GM21515 (cell line): ENCODE data around the gene PML.
A peak's percentile ranks its signal among the peaks of the same experiment; 100 is the strongest.
"Not testable (repeated sequence)": the region's sequence is repeated elsewhere in the genome, so short reads cannot be mapped to it uniquely, and the experiment has no call there.

Experiments
- ATAC-seq: cut with Tn5 transposase; IDR thresholded peaks from one replicate; pipeline ENCODE4 v1.9.1; 2021; ENCODE audit not compliant: unreplicated experiment

PML gene

GRCh38 chr15:73959012-73959581, 35.4 kb upstream of the PML start:
- ATAC-seq = no peak

- ATAC-seq = no peak
Observed at GRCh38 chr15:73959801-73960200, 34.7 kb upstream of the PML start.

GRCh38 chr15:73960472-73961070, 33.9 kb upstream of the PML start:
- not testable (repeated sequence) for ATAC-seq

GRCh38 chr15:73962433-73962832, 32.1 kb upstream of the PML start:
- ATAC-seq = no peak

GRCh38 chr15:73964736-73965093, 29.8 kb upstream of the PML start:
- peak; percentile 45 for ATAC-seq

DNA sequence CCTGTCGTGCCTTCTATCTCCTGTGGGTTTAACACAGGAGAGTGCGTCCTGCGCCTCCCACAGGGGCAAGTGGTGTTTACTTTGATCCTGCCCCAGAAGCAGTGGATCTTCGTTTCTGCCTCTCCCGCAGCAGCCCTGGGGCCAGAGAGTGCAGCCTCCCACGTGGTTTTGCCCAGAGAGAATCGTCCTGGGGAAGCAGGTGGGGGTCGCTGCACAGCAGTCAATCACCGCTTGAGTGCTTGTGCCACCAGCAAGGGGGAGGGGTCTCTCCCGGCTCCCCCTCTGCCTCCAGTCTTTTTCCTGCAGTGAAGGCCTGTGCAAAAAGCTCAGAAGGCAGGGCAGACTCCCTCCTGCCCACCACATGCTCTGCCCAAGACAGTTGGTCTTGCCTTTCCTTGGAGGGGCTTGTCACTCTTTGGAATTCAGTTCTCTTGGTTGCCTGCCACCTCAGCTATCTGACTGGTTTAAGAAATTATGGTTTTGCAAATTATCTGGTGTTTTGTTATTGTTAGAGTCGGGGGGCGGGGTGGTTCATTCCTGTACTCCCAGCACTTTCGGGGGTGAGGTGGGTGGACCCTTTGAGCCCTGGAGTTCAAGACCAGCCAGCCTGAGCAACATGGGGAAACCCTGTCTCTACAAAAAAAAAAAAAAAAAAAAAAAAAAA, 29.3 kb upstream of the PML start:
- peak; percentile 40 for ATAC-seq

DNA sequence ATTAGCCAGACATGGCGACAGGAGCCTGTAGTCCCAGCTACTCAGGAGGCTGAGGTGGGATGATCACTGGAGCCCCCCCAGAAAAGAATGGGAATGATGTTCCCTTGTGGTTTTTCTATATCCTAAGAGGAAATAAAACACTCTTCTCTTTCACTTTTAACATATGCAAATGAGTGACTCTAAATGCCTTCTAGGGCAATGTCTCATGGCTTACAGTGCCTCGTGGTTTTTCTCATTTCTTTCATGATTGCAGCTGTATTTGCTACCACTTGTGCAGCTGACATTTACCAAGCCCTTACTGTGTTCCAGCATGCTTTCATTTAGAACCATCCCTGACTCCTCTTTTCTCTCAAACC, 28.8 kb upstream of the PML start:
- peak; percentile 67 for ATAC-seq

DNA sequence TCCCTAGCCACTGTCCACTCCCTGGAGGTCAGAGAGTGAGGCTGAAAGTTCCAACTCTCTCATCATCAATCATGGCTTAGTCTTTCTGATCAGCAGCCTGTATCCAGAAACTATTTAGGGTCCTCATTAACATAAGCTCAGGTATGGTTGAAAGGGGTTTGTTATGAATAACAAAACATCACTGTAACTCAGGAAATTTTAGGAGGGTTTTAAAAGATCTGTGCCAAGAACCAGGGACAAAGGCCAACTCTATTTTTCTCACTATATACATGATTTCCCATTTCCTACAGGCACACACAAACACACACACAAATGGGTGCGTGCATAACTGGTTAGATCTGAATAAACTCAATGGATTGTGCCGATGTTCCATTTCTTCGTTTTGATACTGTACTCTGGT, 26.1 kb upstream of the PML start:
- ATAC-seq = no peak

- ATAC-seq = no peak
Observed at GRCh38 chr15:73969151-73969759, 25.3 kb upstream of the PML start.

DNA sequence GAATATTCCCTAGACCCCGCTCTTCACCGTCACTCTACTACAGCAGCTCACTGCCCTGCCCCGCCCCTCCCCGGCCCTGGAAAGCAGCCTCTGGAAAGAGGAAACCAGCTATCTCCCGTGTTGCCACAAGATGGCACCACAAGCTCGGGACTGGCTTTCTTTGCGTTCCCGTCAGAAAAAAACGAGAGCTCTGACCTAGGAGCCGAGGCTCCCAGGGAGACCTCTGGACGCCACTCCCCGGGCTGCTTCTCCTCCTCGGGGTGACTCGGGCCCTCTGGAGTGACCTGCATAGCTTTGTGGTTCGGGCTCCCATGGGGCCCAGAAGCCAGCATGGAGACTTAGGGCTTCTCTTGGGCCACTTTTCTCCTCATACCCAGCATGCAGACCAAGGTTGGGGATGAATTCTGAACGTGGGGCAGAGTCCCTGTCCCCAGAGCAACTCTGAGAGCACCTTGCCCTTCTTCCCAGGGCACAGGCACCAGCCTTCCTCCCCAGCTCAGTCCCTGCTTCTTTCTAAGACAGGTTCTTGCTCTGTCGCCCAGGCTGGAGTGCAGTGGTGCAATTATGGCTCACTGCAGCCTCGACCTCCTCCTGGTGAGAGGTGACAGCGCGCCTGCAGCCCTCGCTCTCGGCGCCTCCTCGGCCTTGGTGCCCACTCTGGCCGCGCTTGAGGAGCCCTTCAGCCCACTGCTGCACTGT, 21.4 kb upstream of the PML start:
- no peak for ATAC-seq

DNA sequence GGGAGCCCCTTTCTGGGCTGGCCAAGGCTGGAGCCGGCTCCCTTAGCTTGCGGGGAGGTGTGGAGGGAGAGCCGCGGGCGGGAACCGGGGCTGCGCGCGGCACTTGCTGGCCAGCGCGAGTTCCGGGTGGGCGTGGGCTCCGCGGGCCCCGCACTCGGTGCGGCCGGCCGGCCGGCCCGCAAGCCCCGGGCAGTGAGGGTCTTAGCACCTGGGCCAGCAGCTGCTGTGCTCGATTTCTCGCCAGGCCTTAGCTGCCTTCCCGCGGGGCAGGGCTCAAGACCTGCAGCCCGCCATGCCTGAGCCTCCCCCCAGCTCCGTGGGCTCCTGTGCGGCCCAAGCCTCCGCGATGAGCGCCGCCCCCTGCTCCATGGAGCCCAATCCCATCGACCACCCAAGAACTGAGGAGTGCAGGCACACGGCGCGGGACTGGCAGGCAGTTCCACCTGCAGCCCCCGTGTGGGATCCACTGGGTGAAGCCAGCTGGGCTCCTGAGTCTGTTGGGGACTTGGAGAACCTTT, 20.8 kb upstream of the PML start:
- not testable (repeated sequence) for ATAC-seq

DNA sequence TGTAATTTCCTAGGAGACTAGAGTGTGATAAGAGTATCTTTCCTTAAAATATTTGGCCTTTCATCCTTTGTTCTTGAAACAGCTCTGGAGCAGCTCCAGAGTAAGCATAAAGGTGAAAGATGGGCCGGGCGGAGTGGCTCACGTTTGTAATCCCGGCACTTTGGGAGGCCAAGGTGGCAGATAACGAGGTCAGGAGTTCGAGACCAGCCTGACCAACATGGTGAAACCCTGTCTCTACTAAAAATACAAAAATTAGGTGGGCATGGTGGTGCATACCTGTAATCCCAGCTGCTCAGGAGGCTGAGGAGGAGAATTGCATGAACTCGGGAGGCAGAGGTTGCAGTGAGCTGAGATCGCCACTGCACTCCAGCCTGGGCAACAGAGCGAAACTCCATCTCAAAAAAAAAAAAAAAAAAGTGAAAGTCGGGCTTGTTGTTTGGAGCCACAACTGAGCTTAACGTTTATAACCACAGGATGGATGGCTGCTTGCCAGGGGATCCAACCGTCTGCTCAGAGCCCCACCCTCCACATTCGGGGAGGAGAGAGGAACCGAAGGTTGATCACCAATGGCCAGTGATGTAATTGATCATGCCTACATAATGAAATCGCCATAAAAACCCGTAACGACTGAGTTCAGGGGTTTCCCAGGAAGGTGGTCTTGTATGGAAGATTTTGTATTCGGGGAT, 18.9 kb upstream of the PML start:
- not testable (repeated sequence) for ATAC-seq

DNA sequence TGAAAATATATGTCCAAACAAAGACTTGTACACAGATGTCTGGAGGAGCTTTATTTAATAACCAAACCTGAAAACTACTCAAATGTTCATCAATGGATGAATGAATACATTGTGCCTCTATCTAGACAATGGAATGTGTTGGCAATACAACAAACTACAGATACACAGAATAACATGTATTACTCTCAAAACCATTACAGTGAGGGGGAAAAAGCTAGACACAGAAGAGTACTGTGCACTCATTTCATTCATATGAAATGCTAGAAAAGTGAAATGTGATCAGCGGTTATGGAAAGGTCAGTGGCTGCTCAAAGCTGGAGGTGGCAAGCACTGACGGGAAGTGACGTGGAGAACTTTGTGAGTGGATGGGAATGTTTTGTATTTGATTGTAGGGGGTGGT, 15.6 kb upstream of the PML start:
- ATAC-seq = no peak

GRCh38 chr15:73979636-73980035, 14.9 kb upstream of the PML start:
- no peak for ATAC-seq

DNA sequence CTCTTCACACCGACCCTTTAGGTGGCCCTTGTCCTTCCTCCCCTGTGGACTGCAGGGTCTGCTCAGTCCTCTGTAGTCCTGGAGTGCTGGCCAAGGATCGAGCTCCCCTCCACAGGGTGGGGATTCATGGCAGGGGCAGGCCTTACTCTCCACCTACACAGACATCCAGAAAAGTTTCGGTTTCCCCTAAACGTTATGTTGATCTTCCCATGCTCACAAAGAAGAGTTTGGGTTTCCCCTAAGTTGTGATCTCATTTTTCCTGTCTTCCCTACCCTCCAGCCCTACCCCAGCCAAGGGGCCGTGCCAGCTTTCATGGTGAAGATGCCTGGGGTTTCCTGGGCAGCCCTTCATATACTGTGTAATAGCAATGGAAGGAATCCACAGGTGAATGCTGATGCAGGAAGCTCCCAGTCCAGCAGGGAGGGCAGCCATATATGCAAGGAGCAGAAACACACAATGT, 12.7 kb upstream of the PML start:
- ATAC-seq = no peak

DNA sequence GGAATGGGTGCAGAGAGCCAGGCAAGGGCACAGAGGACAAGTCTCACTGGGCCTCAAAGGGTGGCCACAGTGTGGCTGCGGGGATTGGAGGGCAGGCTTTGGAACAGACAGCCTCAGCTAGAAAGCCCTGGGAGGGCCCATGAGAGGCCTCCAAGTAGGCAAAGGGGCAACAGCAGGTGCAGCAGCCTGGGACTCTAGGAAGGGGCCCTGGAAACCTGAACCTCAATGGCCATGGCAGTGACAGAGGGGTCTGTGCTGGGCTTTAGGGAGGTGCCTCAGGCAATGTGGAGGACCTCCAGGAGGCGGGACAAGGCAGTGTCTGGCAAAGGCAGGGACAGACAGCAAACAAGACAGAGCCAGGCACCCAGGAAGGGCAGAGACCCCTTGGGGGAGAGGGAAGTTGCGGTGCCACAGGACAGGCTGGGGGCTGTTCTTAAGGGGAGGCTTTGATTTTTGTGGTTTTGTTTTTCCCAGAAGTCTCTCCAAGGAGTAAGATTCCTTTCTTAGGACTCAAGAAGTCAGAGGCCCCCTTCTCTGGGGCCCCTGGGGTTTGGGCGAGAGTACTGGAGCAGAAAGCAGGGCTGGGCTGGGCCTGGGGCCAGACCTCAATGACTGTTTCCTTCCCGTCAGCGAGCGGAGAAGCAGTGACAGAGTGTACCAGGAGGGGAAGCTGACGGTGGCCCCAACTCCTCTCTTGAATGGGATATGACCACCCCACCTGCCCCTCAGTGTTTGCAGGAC, 12.1 kb upstream of the PML start:
- no peak for ATAC-seq

DNA sequence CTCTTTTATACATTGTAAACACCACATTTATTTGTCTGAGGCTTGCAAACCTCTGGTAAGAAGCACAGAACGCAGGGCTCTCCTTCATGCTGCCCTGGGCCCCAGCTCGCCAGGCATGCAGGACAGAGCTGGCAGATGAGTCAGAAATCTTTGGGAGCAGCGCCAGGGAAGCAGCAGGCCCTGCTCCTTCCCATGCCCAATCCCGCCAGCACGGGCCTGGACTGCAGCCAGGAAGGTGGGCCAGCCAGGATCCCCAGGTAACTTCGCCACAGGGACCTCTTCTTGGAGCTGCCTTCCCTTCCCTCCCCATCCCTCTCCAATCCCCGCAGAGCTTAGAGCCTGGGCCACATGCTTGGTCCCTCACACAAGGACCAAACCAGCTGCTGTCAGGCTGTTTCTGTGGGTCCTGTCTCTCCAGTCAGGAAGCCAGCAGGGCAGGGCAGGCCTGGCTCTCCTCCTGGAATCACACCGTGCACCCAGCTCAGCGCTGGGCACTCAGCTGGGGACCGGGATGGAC, 11.2 kb upstream of the PML start:
- no peak for ATAC-seq

DNA sequence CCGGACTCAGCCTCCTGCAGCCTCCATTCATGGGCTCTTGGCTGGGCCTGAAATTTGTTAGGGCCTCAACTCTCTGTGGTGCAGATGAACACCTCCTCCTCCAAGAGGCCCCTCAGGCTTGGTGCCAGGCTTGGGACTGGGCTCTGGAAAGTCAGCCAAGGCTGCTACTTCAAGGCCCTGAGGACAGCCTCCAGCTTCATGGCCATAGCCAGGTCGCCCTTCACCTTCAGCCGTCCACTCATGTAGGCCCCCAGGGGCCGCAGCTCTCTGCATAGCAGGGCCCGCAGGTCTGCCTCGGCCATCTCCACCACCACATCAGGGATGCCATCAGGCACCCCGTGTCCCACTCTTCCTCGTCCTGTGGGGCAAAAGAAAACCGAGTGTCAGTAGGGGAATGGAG, 10.7 kb upstream of the PML start:
- ATAC-seq = no peak

GRCh38 chr15:73984208-73984979, 10.1 kb upstream of the PML start:
- ATAC-seq = no peak
